Fibroblast of lung (primary cell): Measurements from ENCODE around the gene OR2H2. TPM values are rescaled to one million over a fixed set of nuclear protein-coding genes. Genes with fewer than 3 reads are reported as not detected.

Source experiments
- DNase-seq, 2 donors: peaks; one replicate each; pipeline versions ENCODE4 v3.0.0 to v3.0.0-alpha.2; 2010; ENCODE audit warnings: low read depth in 2 of 2
- H2AFZ ChIP-seq: 2 replicates; pipeline ENCODE4 v1.5.1; 2012; ENCODE audit warnings: low read length, control low read depth, inconsistent platforms
- H3K27ac ChIP-seq: 2 replicates; pipeline ENCODE4 v1.5.1; 2011; ENCODE audit warnings: low read length, control low read depth; ENCODE audit not compliant: insufficient read depth
- H3K27me3 ChIP-seq: 2 replicates; pipeline ENCODE4 v1.5.1; 2011; ENCODE audit warnings: mild to moderate bottlenecking, low read length; ENCODE audit not compliant: control insufficient read depth, insufficient read depth
- H3K36me3 ChIP-seq: 2 replicates; pipeline ENCODE4 v1.5.1; 2011; ENCODE audit warnings: low read length; ENCODE audit not compliant: control insufficient read depth, insufficient read depth
- H3K4me1 ChIP-seq: 2 replicates; pipeline ENCODE4 v1.5.1; 2011; ENCODE audit warnings: low read length; ENCODE audit not compliant: control insufficient read depth, insufficient read depth; ENCODE audit errors: extremely low read depth
- H3K4me2 ChIP-seq: 2 replicates; pipeline ENCODE4 v1.5.1; 2011; ENCODE audit warnings: low read length, control low read depth; ENCODE audit not compliant: insufficient read depth; ENCODE audit errors: extremely low read depth
- H3K4me3 ChIP-seq, 4 experiments: fragments of 200-600 bp in 1 of 4; sonication (generic) in 1 of 4; replicated peaks in 1 of 4; 2 replicates each; pipeline ENCODE4 v1.5.1; 2011 to 2016; ENCODE audit warnings: low read length in 4 of 4, low read depth in 3 of 4, mild to moderate bottlenecking in 3 of 4, control low read depth in 2 of 4, inconsistent platforms in 1 of 4, mixed read lengths in 1 of 4; ENCODE audit not compliant: insufficient read depth in 1 of 4; ENCODE audit errors: control extremely low read depth in 1 of 4
- H3K79me2 ChIP-seq: 2 replicates; pipeline ENCODE4 v1.5.1; 2012; ENCODE audit warnings: mild to moderate bottlenecking, low read length, inconsistent platforms; ENCODE audit not compliant: control insufficient read depth, insufficient read depth
- H3K9ac ChIP-seq: 2 replicates; pipeline ENCODE4 v1.5.1; 2011; ENCODE audit warnings: mild to moderate bottlenecking, low read length, control low read depth; ENCODE audit not compliant: insufficient read depth
- H3K9me3 ChIP-seq: 2 replicates; pipeline ENCODE4 v1.5.1; 2012; ENCODE audit warnings: low read depth, low read length; ENCODE audit not compliant: control insufficient read depth, insufficient read depth
- H4K20me1 ChIP-seq: 2 replicates; pipeline ENCODE4 v1.5.1; 2011; ENCODE audit warnings: low read length; ENCODE audit not compliant: control insufficient read depth, insufficient read depth; ENCODE audit errors: extremely low read depth
- CTCF ChIP-seq, 2 donors: IDR thresholded peaks in 1 of 2; conservative IDR thresholded peaks in 1 of 2; 1 replicate in 1 of 2; 2 replicates in 1 of 2; pipeline ENCODE4 v1.5.1; 2011 to 2012; ENCODE audit warnings: low read length in 2 of 2, control low read depth in 1 of 2, inconsistent platforms in 1 of 2, low read depth in 1 of 2, mild to moderate bottlenecking in 1 of 2
- EZH2 ChIP-seq: IDR thresholded peaks from 2 replicates; pipeline ENCODE4 v1.5.1; 2012; ENCODE audit warnings: low read length, control low read depth, mild to moderate bottlenecking; ENCODE audit errors: missing control alignments
- polyA plus RNA-seq, 2 donors: library from polyadenylated mRNA; depleted of rRNA in 1 of 2; stranded (reverse) in 1 of 2; unstranded in 1 of 2; fragments of >200 nt; gene quantifications; 2 replicates each; pipeline ENCODE4 v1.2.1, GENCODE V29; 2011 to 2012; ENCODE audit warnings: missing spikeins in 1 of 2
- total RNA-seq: library from RNA; depleted of rRNA; stranded (reverse); fragments of >200 nt; gene quantifications from 2 replicates; pipeline ENCODE4 v1.2.1, GENCODE V29; 2014

The OR2H2 gene
- total and polyA plus RNA-seq, 2 donors (not counting 1 experiment from before 2014, with no cell fraction given): not detected

- Histone ChIP-seq H3K9me3 (no peaks in the 10 kb centered on the region), H2AFZ (no peak overlapping the region), H3K27ac (no peak overlapping the region), H4K20me1 (no peaks in the 10 kb centered on the region), H3K27me3 (no peaks in the 10 kb centered on the region), H3K4me2 (no peak overlapping the region), H3K36me3 (no peaks in the 10 kb centered on the region), H3K4me3 (no peak overlapping the region), H3K79me2 (no peaks in the 10 kb centered on the region), H3K4me1 (no peaks in the 10 kb centered on the region), H3K9ac (no peak overlapping the region)
- TF ChIP-seq EZH2 (no peak), CTCF (conservative IDR thresholded peaks at IDR 0.05 in 1 of 2, IDR thresholded peaks at IDR 0.05 in 1 of 2; ENCODE audit: low read depth in 1 of 2, low read length in 2 of 2) (no peak)
- no peak for DNase-seq
Measured at GRCh38 chr6:29637247-29637646, 52.3 kb downstream of the OR2H2 start.

Other genes starting within 250 kb of the OR2H2 start
- gene OR5V1, start 216.3 kb upstream of the OR2H2 start, total RNA-seq: not detected in 2 replicates
- not detected in 2 replicates for gene OR5V1, start 216.3 kb upstream of the OR2H2 start, polyA plus RNA-seq
- not detected in 2 replicates for gene OR12D3, start 209.8 kb upstream of the OR2H2 start, total RNA-seq
- not detected in 2 replicates for gene OR12D3, start 209.8 kb upstream of the OR2H2 start, polyA plus RNA-seq
- not detected in 2 replicates for gene OR12D2, start 189.5 kb upstream of the OR2H2 start, total RNA-seq
- not detected in 2 replicates for gene OR12D2, start 189.5 kb upstream of the OR2H2 start, polyA plus RNA-seq
- gene OR12D1, start 170.2 kb upstream of the OR2H2 start, total RNA-seq: not detected in 2 replicates
- not detected in 2 replicates for gene OR12D1, start 170.2 kb upstream of the OR2H2 start, polyA plus RNA-seq
- not detected in 2 replicates for gene OR10C1, start 145.8 kb upstream of the OR2H2 start, total RNA-seq
- gene OR10C1, start 145.8 kb upstream of the OR2H2 start, polyA plus RNA-seq: not detected in 2 replicates
- gene OR11A1, start 128.1 kb upstream of the OR2H2 start, total RNA-seq: not detected in 2 replicates
- not detected in 2 replicates for gene OR11A1, start 128.1 kb upstream of the OR2H2 start, polyA plus RNA-seq
- gene OR2H1, start 128.0 kb upstream of the OR2H2 start, total RNA-seq: not detected in 2 replicates
- not detected in 2 replicates for gene OR2H1, start 128.0 kb upstream of the OR2H2 start, polyA plus RNA-seq
- not detected in 2 replicates for gene MAS1L, start 97.2 kb upstream of the OR2H2 start, total RNA-seq
- not detected in 2 replicates for gene MAS1L, start 97.2 kb upstream of the OR2H2 start, polyA plus RNA-seq
- gene UBD, start 25.4 kb upstream of the OR2H2 start, total RNA-seq: not detected in 2 replicates
- 0.06 TPM in 1 of 2 replicates, not detected in the other for gene UBD, start 25.4 kb upstream of the OR2H2 start, polyA plus RNA-seq
- gene GABBR1, start 48.1 kb downstream of the OR2H2 start, total RNA-seq: 10.5 and 13.4 TPM in 2 replicates
- gene GABBR1, start 48.1 kb downstream of the OR2H2 start, polyA plus RNA-seq: 8.7 and 10.9 TPM in 2 replicates
- gene MOG, start 72.0 kb downstream of the OR2H2 start, total RNA-seq: not detected in 2 replicates
- not detected in 2 replicates for gene MOG, start 72.0 kb downstream of the OR2H2 start, polyA plus RNA-seq
- not detected in 2 replicates for gene ZFP57, start 96.0 kb downstream of the OR2H2 start, total RNA-seq
- not detected in 2 replicates for gene ZFP57, start 96.0 kb downstream of the OR2H2 start, polyA plus RNA-seq
- 4.6 and 5.4 TPM in 2 replicates for gene HLA-F, start 138.3 kb downstream of the OR2H2 start, total RNA-seq
- gene HLA-F, start 138.3 kb downstream of the OR2H2 start, polyA plus RNA-seq: 1.5 and 18.7 TPM in 2 replicates
- not detected in 2 replicates for gene HLA-G, start 242.7 kb downstream of the OR2H2 start, total RNA-seq
- 0.23 and 0.24 TPM in 2 replicates for gene HLA-G, start 242.7 kb downstream of the OR2H2 start, polyA plus RNA-seq